H9 (cell line): Measurements from ENCODE around the gene ZC3H12C. TPM values are rescaled to one million over a fixed set of nuclear protein-coding genes. Genes with fewer than 3 reads are reported as not detected.

ENCODE experiments used
- DNase-seq: peaks from one replicate; pipeline ENCODE4 v3.0.0-alpha.2; 2017
- H2AFZ ChIP-seq: one replicate; pipeline ENCODE4 v1.6.1; 2013; ENCODE audit warnings: mild to moderate bottlenecking, low read length, control low read depth, moderate library complexity
- H2AK5ac ChIP-seq: 2 replicates; pipeline ENCODE4 v1.6.1; 2013; ENCODE audit warnings: low read length, control low read depth, mixed read lengths; ENCODE audit not compliant: insufficient read length
- H2BK120ac ChIP-seq: one replicate; pipeline ENCODE4 v1.6.1; 2013; ENCODE audit warnings: low read depth, mild to moderate bottlenecking, low read length, control low read depth, inconsistent platforms; ENCODE audit not compliant: poor library complexity, severe bottlenecking
- H2BK12ac ChIP-seq: 2 replicates; pipeline ENCODE4 v1.6.1; 2013; ENCODE audit warnings: low read length, control low read depth, mixed read lengths, low read depth; ENCODE audit not compliant: insufficient read length
- H2BK15ac ChIP-seq: 2 replicates; pipeline ENCODE4 v1.6.1; 2013; ENCODE audit warnings: low read depth, low read length, control low read depth
- H2BK20ac ChIP-seq: one replicate; pipeline ENCODE4 v1.6.1; 2013; ENCODE audit warnings: low read depth, mild to moderate bottlenecking, low read length, control low read depth, inconsistent platforms; ENCODE audit not compliant: poor library complexity, severe bottlenecking
- H2BK5ac ChIP-seq: 2 replicates; pipeline ENCODE4 v1.6.1; 2013; ENCODE audit warnings: low read length, control low read depth, mixed read lengths; ENCODE audit not compliant: insufficient read length
- H3K14ac ChIP-seq: 2 replicates; pipeline ENCODE4 v1.6.1; 2013; ENCODE audit warnings: low read length, control low read depth; ENCODE audit not compliant: insufficient read depth
- H3K18ac ChIP-seq: 2 replicates; pipeline ENCODE4 v1.6.1; 2013; ENCODE audit warnings: low read depth, mild to moderate bottlenecking, mixed read lengths, low read length, control low read depth; ENCODE audit not compliant: insufficient read length
- H3K23ac ChIP-seq: 2 replicates; pipeline ENCODE4 v1.6.1; 2013; ENCODE audit warnings: low read length, control low read depth, mixed read lengths, low read depth; ENCODE audit not compliant: insufficient read length
- H3K23me2 ChIP-seq: 2 replicates; pipeline ENCODE4 v1.6.1; 2013; ENCODE audit warnings: low read depth, mild to moderate bottlenecking, mixed read lengths, low read length, control low read depth; ENCODE audit not compliant: insufficient read length, poor library complexity, severe bottlenecking
- H3K27ac ChIP-seq: 2 replicates; pipeline ENCODE4 v1.5.1; 2013; ENCODE audit warnings: low read length, control low read depth, mixed read lengths, low read depth; ENCODE audit not compliant: insufficient read length
- H3K27me3 ChIP-seq: 2 replicates; pipeline ENCODE4 v1.6.1; 2013; ENCODE audit warnings: low read length, control low read depth, inconsistent platforms; ENCODE audit not compliant: insufficient read depth
- H3K4ac ChIP-seq: 2 replicates; pipeline ENCODE4 v1.6.1; 2013; ENCODE audit warnings: low read depth, mild to moderate bottlenecking, control low read depth, inconsistent platforms, low read length, moderate library complexity
- H3K4me1 ChIP-seq: 2 replicates; pipeline ENCODE4 v1.6.1; 2013; ENCODE audit warnings: low read length, control low read depth, inconsistent platforms; ENCODE audit not compliant: insufficient read depth
- H3K4me2 ChIP-seq: 2 replicates; pipeline ENCODE4 v1.6.1; 2013; ENCODE audit warnings: low read length, control low read depth, mixed read lengths; ENCODE audit not compliant: insufficient read length, insufficient read depth
- H3K56ac ChIP-seq: 2 replicates; pipeline ENCODE4 v1.6.1; 2013; ENCODE audit warnings: low read depth, mild to moderate bottlenecking, mixed read lengths, low read length, control low read depth; ENCODE audit not compliant: insufficient read length
- H3K79me1 ChIP-seq: 2 replicates; pipeline ENCODE4 v1.6.1; 2013; ENCODE audit warnings: low read depth, mild to moderate bottlenecking, moderate library complexity, low read length, control low read depth, inconsistent platforms; ENCODE audit not compliant: insufficient read depth, poor library complexity, severe bottlenecking
- H3K79me2 ChIP-seq: 2 replicates; pipeline ENCODE4 v1.6.1; 2013; ENCODE audit warnings: low read length, control low read depth, inconsistent platforms; ENCODE audit not compliant: insufficient read depth
- H3K9ac ChIP-seq: 2 replicates; pipeline ENCODE4 v1.6.1; 2013; ENCODE audit warnings: low read length, control low read depth, mixed read lengths; ENCODE audit not compliant: insufficient read length; ENCODE audit errors: extremely low read depth
- H3K9me3 ChIP-seq: one replicate; pipeline ENCODE4 v1.6.1; 2013; ENCODE audit warnings: low read depth, low read length, inconsistent platforms; ENCODE audit not compliant: control insufficient read depth
- H3T11ph ChIP-seq: one replicate; pipeline ENCODE4 v1.6.1; 2013; ENCODE audit warnings: mild to moderate bottlenecking, low read length, control low read depth, inconsistent platforms
- H4K20me1 ChIP-seq: one replicate; pipeline ENCODE4 v1.6.1; 2013; ENCODE audit not compliant: control insufficient read depth, insufficient read length, insufficient read depth
- H4K5ac ChIP-seq: 2 replicates; pipeline ENCODE4 v1.6.1; 2013; ENCODE audit warnings: low read depth, mild to moderate bottlenecking, mixed read lengths, low read length, control low read depth; ENCODE audit not compliant: insufficient read length
- H4K8ac ChIP-seq: replicated peaks from 2 replicates; pipeline ENCODE4 v1.6.1; 2013; ENCODE audit warnings: low read length, control low read depth, mixed read lengths, low read depth; ENCODE audit not compliant: insufficient read length
- H4K91ac ChIP-seq: 2 replicates; pipeline ENCODE4 v1.6.1; 2013; ENCODE audit warnings: low read depth, mild to moderate bottlenecking, moderate library complexity, mixed read lengths, low read length, control low read depth; ENCODE audit not compliant: insufficient read length
- H3K27ac Mint-ChIP-seq, 3 experiments: 2 replicates in 2 of 3; 3 replicates in 1 of 3; pipeline ENCODE4 v1.8.0; 2020 to 2021; ENCODE audit warnings: mixed read lengths in 3 of 3, mild to moderate bottlenecking in 1 of 3, moderate library complexity in 1 of 3
- H3K27me3 Mint-ChIP-seq: 2 replicates; pipeline ENCODE4 v1.8.0; 2021; ENCODE audit warnings: low read depth, mild to moderate bottlenecking, moderate library complexity, mixed read lengths
- H3K36me3 Mint-ChIP-seq, 3 experiments: 2 replicates in 2 of 3; 3 replicates in 1 of 3; pipeline ENCODE4 v1.8.0; 2020 to 2021; ENCODE audit warnings: low read depth in 3 of 3, mixed read lengths in 3 of 3; ENCODE audit not compliant: insufficient read depth in 1 of 3
- H3K4me1 Mint-ChIP-seq, 2 experiments: 2 replicates each; pipeline ENCODE4 v1.8.0; 2020; ENCODE audit warnings: mixed read lengths in 2 of 2
- H3K4me3 Mint-ChIP-seq, 2 experiments: 2 replicates in 1 of 2; 3 replicates in 1 of 2; pipeline ENCODE4 v1.8.0; 2020 to 2021; ENCODE audit warnings: mild to moderate bottlenecking in 2 of 2, mixed read lengths in 2 of 2, moderate library complexity in 1 of 2
- H3K9me3 Mint-ChIP-seq, 2 experiments: 2 replicates in 1 of 2; 3 replicates in 1 of 2; pipeline ENCODE4 v1.8.0; 2020; ENCODE audit warnings: mild to moderate bottlenecking in 2 of 2, mixed read lengths in 2 of 2, moderate library complexity in 1 of 2
- CTCF ChIP-seq: fragments of 200-600 bp; sonication (generic); conservative IDR thresholded peaks from 3 replicates; pipeline ENCODE4 v1.8.0; 2021; ENCODE audit warnings: antibody characterized with exemption, mild to moderate bottlenecking
- WGBS: extraction: QIAGEN DNeasy Blood & Tissue Kit; methylation state at CpG from one replicate; pipeline ENCODE4 v1.1.7; 2013; ENCODE audit warnings: missing lambda C conversion rate, low lambda C conversion rate, mixed read lengths; ENCODE audit not compliant: insufficient read length; ENCODE audit errors: extremely low coverage; 5-methylcytosine and 5-hydroxymethylcytosine counted together
- total RNA-seq: library from RNA; stranded (reverse); gene quantifications from 2 replicates; pipeline ENCODE4 v1.2.1, GENCODE V29; 2021

ZC3H12C gene
- total RNA-seq, 1 experiment from 2014 or later: 4.8 TPM

DNA sequence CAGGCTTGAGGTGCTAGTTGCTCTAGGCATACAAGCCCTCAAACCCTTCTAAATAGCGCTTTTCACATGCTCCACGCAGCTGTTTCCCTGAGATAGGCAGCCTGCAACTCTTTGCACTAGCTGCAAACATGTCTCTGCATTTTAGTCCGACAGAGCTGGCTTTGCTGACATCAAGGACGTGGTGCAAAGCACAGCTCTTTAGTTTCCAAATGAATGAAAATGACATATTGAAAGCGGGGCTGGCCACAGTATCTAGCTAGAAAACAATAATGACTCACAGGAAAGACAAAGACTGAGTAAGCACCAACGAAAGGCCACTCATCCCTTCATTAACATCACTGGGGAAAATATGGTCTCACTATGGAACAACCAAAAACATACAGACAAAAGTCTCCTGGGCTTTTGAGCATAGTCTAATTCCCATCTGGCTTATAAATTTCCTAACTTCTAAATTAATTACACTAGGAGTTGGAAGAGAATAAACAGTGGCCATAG is 15.3 kb upstream of the ZC3H12C start:
- no peak overlapping the region for H3T11ph ChIP-seq
- no peak overlapping the region for H2AK5ac ChIP-seq
- no peak overlapping the region for H2BK120ac ChIP-seq
- DNase-seq: no peak
- no peaks in the 10 kb centered on the region for H3K9me3 ChIP-seq
- no peak overlapping the region for H4K8ac ChIP-seq
- H2AFZ ChIP-seq: peak overlapping the region; percentile 34
- H3K79me2 ChIP-seq: no peaks in the 10 kb centered on the region
- H3K9ac ChIP-seq: no peak overlapping the region
- Mint-ChIP-seq H3K4me3 (no peak overlapping the region), H3K9me3 (peaks cover 3 to 4% of the 10 kb centered on the region in 2 experiments; a peak in 3 of 5 replicates), H3K27ac (peak overlapping the region; percentile 52 to 94 (median 91); a peak in 5 of 7 replicates), H3K4me1 (peaks cover 37 to 40% of the 10 kb centered on the region in 2 experiments), H3K27me3 (no peaks in the 10 kb centered on the region), H3K36me3 (peaks cover 2 to 8% (median 3%) of the 10 kb centered on the region in 3 experiments; a peak in 3 of 7 replicates)
- no peak overlapping the region for H3K14ac ChIP-seq
- TF ChIP-seq CTCF: no peak
- H2BK15ac ChIP-seq: no peak overlapping the region
- no peak overlapping the region for H2BK12ac ChIP-seq
- no CpG with 5 or more reads among the region's 6 CpGs for WGBS
- no peak overlapping the region for H2BK5ac ChIP-seq
- no peak overlapping the region for H4K91ac ChIP-seq
- no peak overlapping the region for H3K27ac ChIP-seq
- no peaks in the 10 kb centered on the region for H3K23me2 ChIP-seq
- H3K4me2 ChIP-seq: peak overlapping the region; percentile 1
- no peaks in the 10 kb centered on the region; the same call in 1 of the 2 replicates for H3K27me3 ChIP-seq
- no peak overlapping the region for H3K23ac ChIP-seq
- H3K4ac ChIP-seq: no peak overlapping the region
- H4K20me1 ChIP-seq: no peaks in the 10 kb centered on the region
- no peak overlapping the region for H4K5ac ChIP-seq
- H3K4me1 ChIP-seq: peaks cover 10% of the 10 kb centered on the region; the same call in 1 of the 2 replicates
- no peaks in the 10 kb centered on the region for H3K79me1 ChIP-seq
- no peak overlapping the region for H2BK20ac ChIP-seq
- no peak overlapping the region for H3K56ac ChIP-seq
- no peak overlapping the region for H3K18ac ChIP-seq
